ENCODE data around the gene MRPS34.

Gene MRPS34

DNA sequence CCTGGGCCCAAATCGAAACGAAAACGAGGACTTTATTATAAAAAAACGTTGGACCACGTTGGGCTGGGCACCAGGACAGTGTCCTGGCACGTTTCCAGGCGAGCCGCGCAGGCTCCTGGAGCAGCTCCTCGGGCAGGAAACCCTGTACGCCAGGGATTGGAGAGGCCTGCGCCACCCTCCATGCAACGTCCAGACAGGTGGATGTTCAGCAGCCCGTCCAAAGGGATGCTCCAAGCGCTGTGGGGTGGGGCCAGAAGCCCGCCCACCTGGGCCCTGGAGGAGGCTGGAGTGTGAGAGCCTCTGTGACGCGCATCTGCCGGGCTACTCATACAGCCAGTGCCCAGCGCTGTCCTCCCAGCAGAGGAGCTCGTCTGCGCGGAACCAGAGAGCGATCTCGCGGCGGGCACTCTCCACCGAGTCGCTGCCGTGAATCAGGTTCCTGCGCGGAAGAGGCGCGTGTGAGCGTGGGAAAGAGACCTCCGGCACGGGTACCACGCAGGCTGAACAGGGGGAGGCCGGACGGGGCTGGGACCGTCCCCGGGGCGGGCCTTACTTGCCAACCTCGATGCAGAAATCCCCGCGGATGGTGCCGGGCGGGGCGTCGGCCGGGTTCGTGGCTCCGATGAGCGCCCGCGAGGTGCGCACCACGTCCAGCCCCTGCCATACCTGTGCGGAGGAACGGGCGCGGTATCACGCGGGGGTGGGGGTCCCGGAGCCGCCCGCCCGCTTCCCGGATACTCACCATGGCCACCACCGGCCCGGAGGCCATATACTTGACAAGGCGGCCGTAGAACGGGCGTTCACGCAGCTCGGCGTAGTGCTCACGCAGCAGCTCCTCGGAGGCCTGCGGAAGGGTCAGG is 2.4 kb downstream of the MRPS34 start:
- DNase-seq (ENCODE audit: low read depth in 3 of 3) = peak in 2 of 3 donors; percentile 26 to 44

DNA sequence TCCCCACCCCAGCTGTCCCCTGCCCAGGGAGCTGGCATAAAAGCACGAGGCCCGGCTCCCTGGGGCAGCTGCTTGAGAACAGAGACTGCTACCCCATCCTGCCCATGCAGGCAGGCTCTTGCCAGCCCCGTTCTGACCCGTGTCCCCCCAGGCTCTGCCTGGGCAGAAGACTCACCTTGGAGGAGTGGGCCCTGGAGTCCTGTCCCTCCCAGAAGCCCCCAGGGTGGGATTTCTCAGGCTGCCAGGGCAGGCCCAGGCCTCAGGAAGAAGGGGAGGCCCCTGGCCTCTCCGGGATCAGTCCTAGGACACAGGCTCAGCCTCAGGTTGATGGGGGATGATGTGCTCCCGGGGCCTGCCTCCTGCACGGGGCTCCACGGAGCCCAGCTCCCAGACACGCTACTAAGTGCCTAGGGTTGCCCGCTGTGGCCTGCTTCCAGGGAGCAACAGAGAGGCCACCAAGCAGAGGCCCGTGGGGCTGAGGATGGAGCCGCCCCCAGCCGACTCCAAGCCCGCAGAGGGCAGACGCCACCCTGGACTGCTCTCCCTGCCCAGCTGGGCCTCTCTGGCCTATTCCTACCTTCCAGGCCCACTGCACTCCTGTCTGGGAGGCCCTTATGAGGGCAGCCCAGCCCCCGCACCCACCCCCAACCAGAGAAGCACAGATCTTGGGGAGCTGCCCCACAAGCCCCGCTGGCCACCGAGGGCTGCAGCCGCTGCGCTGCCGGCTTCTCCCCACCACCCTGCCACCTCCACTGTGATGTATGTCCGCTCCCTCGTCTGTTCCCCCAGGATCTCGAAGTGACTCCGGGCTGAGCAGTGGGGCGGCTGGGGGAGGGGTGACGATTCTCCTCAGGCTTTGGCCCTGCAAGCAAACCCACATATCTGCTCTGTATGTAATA is 3.3 kb downstream of the MRPS34 start:
- no peak for DNase-seq (ENCODE audit: low read depth in 3 of 3)

DNA sequence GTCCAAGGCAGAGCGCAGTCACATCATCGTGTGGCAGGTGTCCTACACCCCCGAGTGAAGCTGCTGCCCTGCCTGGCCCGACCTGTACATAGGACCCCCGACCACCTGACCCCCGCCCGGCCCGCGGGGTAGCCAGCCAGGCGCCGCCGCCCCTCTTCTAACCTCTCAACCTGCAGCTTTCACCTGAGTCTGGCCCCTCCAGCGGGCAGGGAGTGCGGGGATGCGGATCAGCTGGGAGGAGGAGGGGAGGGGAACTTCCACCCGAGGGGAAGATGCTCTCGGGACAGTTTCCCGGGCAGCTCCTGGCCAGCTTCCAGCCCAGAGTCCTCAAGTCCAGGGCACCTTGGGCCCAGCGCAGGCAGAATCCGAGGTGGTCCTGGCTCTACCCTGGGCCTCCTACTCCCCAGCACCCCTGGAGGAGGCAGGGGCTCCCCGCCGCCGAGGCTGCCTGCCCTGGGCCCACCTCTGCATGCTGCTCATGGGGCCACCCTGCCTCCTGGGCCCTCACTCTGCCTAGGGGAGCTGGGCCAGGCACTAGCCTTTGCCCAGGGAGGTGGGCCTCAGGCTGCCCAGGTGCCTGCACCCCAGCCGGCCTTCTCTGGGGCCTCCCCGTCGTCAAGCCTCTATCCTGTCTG is 4.0 kb downstream of the MRPS34 start:
- no peak for DNase-seq (ENCODE audit: low read depth in 3 of 3)

DNA sequence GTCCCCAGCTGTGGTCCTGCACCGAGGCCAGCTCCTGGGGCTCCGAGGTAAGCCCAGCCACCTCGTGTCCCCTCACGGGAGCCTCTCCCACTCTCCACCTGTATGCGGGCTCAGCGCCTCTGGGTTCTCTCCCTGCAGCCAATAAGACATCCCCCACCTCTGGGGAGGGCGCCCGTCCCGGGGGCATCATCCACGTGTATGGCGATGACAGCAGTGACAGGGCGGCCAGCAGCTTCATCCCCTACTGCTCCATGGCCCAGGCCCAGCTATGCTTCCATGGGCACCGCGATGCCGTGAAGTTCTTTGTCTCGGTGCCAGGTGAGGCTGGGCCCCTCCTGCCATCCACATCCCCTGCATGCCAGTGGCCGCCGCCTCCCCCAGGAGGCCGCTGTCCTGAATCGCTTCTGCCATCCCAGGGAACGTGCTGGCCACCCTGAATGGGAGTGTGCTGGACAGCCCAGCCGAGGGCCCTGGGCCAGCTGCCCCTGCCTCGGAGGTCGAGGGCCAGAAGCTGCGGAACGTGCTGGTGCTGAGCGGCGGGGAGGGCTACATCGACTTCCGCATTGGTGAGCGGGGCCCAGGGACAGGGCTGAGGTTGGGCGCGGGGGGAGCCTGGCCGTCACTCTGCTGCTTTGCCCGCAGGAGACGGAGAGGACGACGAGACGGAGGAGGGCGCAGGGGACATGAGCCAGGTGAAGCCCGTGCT is 4.7 kb downstream of the MRPS34 start:
- no peak for DNase-seq (ENCODE audit: low read depth in 3 of 3)

DNA sequence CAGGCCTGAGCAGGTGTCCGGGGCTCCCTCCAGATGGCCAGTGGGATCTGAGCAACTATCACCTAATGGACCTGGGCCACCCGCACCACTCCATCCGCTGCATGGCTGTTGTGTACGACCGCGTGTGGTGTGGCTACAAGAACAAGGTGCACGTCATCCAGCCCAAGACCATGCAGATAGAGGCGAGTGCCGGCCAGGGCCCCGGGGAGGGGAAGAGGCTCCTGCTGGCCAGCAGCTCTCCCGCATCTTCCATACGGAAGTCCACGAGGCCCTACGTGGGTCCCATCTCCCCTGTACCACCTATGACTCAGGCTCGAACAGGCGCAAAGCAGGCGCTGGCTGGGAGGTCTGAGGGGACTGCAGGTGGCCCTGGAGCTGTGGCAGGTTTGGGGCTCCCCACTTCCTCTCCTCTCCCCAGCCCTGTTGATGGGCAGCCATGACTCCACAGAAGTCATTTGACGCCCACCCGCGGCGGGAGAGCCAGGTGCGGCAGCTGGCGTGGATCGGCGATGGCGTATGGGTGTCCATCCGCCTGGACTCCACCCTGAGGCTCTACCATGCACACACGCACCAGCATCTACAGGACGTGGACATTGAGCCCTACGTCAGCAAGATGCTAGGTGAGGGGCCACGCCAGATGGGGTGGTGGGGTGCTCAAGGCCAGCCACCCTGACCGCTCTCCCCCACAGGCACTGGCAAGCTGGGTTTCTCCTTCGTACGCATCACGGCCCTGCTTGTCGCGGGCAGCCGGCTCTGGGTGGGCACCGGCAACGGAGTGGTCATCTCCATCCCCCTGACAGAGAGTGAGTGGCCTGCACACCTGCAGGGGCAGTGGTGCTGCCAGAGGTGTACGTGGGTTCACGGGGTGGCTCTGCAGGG is 5.6 kb downstream of the MRPS34 start:
- DNase-seq (ENCODE audit: low read depth in 3 of 3) = no peak

DNA sequence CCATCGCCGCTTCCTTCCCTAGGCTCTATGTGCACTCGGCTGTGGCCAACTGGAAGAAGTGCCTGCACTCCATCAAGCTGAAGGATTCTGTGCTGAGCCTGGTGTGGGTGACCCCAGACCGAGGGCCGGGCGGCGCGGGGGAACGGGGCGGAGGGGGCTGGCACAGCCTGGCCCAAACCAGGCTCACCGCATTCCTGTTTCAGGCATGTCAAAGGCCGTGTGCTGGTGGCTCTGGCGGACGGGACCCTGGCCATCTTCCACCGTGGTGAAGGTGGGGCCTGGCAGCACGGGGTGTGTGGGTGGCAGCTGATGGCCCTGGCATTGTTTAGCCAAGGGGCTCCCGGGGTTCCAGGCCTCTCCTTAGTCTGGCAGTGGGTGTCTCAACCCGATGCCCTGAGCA is 6.2 kb downstream of the MRPS34 start:
- DNase-seq (ENCODE audit: low read depth in 3 of 3) = no peak

DNA sequence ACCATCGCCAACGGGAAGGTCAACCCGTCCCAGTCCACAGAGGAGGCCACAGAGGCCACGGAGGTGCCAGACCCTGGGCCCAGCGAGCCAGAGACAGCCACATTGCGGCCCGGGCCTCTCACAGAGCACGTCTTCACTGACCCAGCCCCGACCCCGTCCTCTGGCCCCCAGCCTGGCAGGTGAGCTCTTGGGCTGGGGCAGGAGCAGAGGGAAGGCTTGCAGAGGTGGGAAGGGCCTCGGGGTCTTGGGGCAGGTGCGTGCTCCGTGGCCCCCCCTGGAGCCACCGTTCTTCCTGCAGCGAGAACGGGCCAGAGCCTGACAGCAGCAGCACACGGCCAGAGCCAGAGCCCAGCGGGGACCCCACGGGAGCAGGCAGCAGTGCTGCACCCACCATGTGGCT is 6.7 kb downstream of the MRPS34 start:
- no peak for DNase-seq (ENCODE audit: low read depth in 3 of 3)

DNA sequence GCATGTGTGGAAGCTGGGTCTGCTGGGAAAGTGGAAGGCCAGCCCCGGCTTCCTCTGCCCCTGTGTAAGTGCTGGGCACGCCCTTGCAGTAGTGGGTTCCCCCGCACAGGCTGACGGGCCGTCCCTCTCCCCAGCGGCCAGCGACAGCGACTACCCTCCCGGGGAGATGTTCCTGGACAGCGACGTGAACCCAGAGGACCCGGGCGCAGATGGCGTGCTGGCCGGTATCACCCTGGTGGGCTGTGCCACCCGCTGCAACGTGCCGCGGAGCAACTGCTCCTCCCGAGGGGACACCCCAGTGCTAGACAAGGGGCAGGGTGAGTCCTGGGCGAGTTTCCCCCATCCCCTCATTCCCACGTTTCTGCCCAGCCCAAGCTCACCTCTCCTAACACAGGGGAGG is 7.1 kb downstream of the MRPS34 start:
- no peak for DNase-seq (ENCODE audit: low read depth in 3 of 3)

DNA sequence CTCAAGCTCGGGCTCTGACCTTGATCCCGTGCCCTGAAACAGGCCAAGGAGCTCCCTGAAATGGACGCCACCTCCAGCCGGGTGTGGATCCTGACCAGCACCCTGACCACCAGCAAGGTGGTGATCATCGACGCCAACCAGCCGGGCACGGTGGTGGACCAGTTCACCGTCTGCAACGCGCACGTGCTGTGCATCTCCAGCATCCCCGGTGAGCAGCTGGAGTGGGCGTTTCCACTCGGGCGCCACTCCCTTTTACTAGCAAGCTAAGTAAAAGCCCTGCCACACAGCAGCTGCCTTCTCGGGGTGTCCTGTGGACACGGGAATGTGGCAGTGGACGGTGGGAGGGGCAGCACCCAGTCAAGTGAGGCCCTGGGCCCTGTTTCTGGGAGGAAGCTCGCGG is 8.0 kb downstream of the MRPS34 start:
- DNase-seq (ENCODE audit: low read depth in 3 of 3) = no peak

DNA sequence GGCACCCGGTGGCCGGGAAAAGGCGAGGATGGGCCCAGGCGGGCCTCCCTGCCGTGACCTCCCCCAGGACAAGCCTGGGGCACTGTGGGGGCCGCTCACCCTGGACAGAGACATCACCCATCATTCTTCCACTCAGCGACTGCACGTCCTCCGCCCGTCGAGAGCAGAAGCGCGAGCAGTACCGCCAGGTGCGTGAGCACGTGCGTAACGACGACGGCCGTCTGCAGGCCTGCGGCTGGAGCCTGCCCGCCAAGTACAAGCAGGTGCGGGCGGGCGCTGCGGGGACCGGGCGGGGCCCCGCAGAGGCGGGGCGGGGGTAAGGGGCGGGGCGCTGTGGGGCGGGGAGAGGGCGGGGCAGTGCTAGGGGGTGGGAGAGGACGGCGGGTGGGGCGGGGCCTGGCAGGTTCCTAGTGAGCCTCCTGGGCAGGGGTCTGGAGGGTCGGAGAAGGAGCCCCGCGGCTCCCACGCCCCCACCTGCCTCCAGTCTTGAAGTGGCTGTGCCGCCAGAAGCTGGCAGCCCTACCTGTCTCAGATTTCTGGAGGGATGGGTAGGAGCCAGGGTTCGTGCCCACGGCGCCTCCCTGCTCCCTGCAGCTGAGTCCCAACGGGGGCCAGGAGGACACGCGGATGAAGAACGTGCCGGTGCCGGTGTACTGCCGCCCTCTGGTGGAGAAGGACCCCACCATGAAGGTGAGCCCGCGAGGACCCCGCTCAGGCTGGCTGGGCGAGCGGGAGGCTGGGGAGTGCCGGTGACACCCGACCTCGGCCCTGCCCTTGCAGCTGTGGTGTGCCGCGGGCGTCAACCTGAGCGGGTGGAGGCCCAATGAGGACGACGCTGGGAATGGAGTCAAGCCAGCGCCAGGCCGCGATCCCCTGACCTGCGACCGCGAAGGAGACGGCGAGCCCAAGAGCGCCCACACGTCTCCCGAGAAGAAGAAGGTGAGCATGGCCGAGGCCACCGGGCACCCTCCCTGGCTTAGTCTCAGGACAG is 9.1 kb downstream of the MRPS34 start:
- DNase-seq (ENCODE audit: low read depth in 3 of 3) = no peak

DNA sequence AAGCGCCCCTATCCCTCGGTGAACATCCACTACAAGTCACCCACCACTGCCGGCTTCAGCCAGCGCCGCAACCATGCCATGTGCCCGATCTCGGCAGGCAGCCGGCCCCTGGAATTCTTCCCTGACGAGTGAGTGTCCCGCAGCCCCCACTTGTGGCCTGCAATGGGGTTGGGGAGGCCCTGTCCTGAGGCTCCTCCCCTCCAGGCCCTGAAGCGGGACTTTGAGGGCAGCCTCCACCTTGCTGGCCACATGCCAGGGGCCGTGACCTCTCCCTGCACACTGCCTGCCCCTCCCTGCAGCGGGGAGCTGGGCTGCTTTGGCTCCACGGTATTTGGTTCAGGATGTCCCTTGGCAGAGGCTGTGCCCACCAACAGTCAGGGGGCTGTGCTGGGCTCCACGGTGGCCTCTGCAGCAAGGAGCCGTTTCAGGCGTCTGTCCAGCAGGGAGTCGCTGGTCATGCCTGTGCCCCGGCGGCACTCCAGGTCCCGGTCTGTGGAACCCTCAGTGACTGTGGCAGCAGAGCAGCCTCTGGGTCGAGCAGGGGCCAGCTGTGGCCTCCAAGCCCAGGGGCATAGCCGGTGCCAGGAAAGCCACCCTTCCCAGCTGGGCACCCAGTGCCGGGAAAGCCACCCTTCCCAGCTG is 9.9 kb downstream of the MRPS34 start:
- DNase-seq (ENCODE audit: low read depth in 3 of 3) = no peak

DNA sequence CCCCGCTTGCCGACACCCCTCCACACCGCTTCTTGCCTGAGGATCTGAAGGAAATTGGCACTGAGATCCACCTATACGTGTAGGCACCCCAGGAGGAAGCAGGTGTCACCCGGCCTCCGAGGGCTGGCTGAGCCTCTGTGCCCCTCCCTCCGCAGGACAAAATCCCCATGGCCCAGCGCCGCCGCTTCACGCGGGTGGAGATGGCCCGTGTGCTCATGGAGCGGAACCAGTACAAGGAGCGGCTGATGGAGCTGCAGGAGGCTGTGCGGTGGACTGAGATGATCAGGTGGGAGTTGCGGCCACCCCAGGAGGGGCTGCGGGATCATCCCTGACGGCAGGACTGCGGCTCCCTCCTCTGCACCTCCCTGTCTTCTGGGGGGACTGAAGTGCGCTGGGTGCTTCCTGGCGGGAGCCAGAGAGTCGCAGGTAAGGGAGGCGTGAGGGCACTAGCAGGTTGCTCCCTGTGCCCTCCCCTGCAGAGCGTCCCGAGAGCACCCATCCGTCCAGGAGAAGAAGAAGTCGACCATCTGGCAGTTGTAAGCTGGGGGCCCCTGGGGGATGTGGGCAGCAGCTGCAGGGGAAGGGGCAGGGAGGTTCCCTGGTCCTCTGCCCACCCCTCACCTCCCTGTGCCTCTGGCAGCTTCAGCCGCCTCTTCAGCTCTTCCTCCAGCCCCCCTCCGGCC is 10.6 kb downstream of the MRPS34 start:
- DNase-seq (ENCODE audit: low read depth in 3 of 3) = no peak

DNA sequence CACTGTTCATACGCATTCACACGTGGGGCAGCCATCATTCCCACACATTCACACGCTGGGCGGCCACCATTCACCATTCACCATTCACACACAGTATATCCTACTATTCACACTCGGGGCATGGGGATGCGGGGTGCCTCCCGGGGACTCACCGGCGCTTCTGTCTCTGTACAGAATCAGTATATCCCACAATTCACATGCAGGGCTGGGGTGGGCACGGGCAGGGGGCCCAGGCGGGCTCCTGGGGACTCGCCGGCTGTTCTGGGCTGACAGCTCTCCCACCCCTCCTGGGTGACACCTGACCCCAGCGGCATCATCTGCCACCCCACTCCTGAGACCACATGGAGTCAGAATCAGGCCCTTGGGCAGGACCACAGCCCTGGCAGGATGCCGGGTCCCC is 11.2 kb downstream of the MRPS34 start:
- no peak for DNase-seq (ENCODE audit: low read depth in 3 of 3)

DNA sequence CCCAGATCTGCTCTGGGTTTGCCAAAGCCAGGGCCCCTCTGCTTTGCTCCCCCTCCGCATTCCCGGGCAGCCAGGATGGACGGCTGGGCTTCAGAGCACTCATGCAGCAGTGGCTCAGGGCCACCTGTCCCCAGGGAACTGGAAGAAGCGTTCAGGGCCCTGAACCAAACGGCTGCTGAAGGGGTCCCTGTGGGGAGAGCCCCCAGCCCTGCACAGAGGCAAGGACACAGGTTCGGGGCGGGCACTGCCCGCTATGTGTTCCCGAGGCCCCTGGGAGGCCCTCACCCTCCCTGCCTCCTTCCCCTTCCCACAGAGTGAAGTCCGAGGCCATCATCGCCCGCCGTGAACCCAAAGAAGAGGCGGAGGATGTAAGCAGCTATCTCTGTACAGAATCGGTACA is 12.0 kb downstream of the MRPS34 start:
- DNase-seq (ENCODE audit: low read depth in 3 of 3) = no peak

DNA sequence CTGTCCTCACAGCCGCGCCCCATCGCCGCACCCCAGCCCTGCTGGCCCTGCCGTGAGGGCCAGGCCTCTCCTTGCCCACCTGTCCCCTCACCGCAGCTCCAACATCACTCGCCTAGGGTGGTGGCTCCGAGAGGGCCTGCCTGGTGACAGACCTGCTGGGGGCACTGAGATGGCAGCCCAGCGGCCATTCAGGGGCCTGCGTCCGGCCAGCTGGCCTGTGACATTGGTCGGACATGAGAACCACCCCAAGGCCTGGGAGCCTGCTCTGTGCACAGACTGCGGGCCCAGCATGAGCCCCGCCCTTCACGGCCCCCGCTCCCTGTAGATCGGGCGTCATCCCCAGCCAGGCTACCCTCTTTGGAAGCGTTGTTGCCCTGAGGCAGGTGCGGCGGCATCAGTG is 13.4 kb downstream of the MRPS34 start:
- no peak for DNase-seq (ENCODE audit: low read depth in 3 of 3)

DNA sequence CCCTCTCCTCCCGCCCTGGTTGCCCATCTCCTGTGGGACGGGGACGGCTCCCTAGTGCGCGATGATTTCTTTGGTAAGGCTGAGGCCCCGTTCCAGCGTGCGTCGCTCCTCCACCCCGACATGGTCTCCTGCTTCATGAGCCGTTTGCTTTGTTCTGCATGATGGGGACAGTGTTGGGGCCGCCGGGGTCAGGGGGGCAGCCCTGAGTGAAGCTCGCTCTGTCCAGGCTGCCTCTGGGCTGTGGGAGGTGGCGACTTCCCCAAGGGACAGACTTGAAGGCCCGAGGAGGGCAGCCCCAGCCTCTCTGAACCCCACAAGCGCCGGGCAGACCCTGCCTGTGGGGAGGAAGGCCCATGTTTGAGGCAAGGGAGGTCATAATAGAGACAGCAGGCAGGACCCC is 14.0 kb downstream of the MRPS34 start:
- no peak for DNase-seq (ENCODE audit: low read depth in 3 of 3)

DNA sequence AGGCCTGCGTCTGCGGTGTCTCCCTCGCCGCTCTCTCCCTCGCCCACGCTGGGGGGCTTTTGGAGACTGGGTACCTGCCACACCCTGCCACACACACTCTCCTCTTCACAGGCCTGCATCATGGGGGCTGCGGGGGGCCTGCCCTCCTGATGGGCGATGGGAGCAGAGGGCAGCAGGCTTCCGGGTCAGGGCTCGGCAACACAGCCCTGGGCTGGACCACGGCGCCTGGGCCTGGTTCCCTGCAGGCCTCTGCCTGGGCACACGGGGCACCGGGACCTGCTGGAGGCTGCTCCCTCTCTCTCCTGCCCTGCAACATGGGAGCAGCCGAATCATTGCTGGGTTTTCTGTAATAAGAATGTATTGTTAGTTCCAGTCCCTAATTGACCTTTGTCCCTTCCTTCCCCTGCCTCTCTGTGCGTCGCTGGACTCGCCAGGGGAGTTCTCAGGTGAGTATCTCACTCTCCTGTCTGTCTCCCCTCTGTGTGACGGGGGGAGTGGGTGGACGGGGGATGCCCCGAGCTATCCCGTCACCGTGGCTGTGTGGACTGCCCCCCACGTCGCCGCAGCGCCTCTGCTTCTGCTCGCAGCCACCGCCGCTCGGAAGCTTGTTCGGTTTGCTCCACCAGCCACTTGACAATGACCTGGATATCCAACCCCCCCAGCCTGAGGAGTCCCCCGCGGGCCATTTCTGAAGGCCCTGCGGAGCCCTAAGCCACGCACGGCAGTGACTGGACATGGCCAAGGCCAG is 15.0 kb downstream of the MRPS34 start:
- DNase-seq (ENCODE audit: low read depth in 3 of 3) = no peak

DNA sequence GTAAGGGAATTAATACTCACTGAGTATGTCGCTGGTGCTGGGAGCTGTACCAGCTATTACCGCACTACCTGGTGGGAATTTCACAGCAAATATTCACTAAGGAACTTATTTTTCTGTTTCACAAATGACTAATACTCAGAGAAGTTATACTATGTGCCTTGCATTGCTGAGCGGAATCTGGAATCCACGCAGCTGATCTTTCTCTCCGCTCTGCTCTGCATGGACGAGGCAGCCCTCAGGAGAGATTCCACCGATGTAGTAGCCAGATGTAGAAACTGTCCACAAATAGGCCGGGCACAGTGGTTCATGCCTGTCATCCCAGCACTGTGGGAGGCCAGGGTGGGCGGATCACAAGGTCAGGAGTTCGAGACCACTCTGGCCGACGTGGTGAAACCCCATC is 18.7 kb downstream of the MRPS34 start:
- no peak for DNase-seq (ENCODE audit: low read depth in 3 of 3)
